Glomerular endothelial cell (primary cell): ENCODE results near the gene FRMPD3. TPM values are rescaled to one million over a fixed set of nuclear protein-coding genes. Genes with fewer than 3 reads are reported as not detected.
"Not testable (repeated sequence)": the region's sequence is repeated elsewhere in the genome, so short reads cannot be mapped to it uniquely, and the experiment has no call there.

Experiments used
- DNase-seq: peaks from one replicate; pipeline ENCODE4 v3.0.0-alpha.2; 2011; ENCODE audit warnings: low read depth, low spot score; ENCODE audit errors: extremely low read depth
- total RNA-seq: library from RNA; depleted of rRNA; stranded (reverse); fragments of >200 nt; gene quantifications from 2 replicates; pipeline ENCODE4 v1.2.3, GENCODE V29; 2015

FRMPD3 gene
- total RNA-seq: not detected in 2 replicates

DNA sequence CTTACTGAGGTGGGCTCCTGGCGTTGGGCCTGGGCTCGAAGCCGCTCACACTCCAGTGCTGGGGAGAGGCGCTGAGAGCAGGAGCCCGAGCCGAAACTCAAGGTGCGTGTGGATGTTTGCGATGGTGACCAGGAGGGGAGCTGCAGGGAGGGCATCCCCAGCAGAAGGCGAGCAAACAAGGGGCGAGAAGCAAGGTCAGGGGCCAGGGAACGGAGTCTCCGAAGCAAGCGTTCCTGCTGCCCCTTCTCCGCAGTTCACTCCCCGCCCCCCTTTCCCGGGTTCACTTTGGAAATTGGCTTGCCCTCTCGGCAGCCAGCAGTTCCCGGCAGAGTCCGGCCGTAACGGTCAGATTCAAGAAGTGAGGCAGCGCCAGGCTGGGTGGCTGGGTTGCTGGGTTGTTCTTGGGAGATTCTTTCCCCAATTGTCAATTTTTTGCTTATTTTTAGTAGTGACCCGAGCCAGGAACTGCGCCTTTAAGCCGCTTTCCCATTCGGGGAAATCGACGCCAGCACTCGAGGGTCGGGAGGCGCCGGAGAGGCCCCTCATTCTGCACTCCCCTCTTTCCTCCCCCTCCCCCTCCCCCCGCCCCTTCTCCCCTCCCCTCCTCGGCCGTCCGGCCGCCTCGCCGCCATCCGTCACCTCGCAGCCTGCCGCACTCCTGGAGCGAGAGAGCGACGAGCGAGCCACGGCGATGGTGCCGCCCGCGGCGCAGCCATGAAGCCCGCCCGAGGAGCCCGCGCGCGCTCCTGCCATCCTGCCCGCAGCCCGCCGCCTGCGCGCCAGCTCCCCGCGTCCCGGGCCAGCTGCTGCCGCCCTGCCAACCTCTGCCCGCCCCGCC is at the start of gene FRMPD3:
Gene FRMPD3 (plus strand): TSS at position 655 of the 838 bp plus-strand sequence. CDS start 76,937 bp downstream, outside the sequence.
- no peak for DNase-seq

DNA sequence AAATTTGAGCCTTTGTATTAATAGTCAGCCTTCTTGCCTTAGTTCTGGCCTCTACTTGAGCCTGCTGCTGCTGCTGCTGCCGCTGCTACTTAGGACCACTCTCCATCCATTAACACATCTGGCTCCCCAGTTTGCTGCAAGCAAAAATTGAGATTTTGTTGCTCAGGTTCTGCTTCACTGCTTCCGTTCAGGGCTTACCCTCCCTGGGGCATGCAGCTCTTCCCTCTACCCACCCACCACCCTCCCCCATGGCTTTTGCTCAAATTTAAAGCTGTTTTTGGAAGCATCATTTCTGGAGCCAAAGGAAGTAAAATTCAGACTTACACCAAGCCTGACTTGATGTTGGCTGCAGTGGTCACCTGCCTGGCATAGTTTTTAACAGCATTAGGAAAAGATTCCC is 28.9 kb upstream of the FRMPD3 start:
- no peak for DNase-seq

- no peak for DNase-seq
Measured at GRCh38 chrX:107421337-107421861, 28.1 kb upstream of the FRMPD3 start.

GRCh38 chrX:107429090-107429489 is 20.4 kb upstream of the FRMPD3 start:
- no peak for DNase-seq

GRCh38 chrX:107440187-107440586 is 9.3 kb upstream of the FRMPD3 start:
- no peak for DNase-seq

DNA sequence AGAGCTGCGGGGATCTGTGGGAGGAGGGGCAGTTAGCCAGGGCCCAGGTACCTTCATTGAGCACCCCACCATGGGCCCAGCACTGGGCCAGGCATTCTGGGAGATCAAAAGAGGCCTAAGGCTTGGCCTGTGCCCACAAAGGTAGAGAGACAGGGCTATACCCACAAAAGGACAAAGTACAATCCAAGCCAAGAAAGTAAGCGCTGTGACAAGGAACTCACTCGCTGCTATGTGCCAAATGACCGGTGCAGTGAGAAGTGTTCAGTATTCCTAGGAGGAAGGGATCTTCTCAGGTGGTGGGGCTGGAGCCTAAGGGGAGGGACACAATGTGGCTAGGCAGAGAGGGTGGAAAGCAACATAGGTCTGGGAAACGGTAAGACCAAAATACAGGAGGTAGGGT is 8.8 kb upstream of the FRMPD3 start:
- no peak for DNase-seq

DNA sequence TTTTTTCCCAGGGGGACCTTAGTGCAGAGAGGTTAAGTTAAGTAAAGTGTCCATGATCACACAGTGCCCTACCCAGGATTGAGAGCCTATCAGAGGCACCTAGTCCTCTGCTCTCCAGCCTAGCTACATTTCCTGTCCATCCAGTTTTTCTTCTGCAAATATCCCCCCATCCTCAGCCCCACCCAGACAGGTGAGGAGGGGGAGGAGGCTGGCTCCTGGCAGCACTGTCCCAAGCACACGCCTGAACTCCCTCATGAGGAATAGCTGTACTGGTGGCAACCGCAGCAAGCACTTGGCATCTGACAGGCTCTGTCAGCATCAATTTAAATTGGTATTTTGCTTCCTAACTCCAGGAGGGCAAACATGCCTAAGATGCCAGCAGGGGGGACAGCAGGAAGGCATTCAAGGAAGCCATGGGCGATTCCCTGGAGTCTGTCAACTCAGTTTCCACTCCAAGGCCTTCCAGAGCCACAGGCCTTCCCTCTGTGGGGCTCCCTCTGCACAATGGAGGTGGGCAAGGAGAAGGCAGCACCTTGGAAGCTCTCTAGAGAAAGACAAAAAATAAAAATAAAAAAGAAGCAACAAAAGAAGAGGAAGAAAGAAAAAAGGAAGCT is 6.4 kb upstream of the FRMPD3 start:
- DNase-seq: no peak

DNA sequence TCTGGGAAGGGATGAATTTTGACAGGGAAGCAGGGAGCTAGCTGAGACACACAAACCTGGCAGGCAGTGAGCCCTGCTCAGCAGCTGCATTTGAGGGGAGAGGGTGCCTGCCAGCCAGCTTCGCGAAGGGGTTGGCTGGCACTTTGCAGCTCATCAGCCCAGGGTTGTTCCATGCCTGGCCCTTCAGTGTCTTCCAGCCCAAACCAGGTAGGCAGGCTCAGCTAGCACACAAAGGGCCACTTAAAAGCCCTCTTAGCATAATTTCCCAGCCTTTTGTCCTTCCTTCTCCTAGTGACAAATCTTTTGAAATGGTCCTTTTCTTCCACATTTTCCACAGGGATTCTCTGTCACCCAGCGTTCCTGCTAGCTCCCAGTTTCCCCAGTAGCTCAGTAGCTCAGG is 4.3 kb upstream of the FRMPD3 start:
- DNase-seq: no peak

- DNase-seq: no peak
Measured at GRCh38 chrX:107445631-107446030, 3.8 kb upstream of the FRMPD3 start.

- DNase-seq: no peak
Measured at GRCh38 chrX:107447642-107448041, 1.8 kb upstream of the FRMPD3 start.

DNA sequence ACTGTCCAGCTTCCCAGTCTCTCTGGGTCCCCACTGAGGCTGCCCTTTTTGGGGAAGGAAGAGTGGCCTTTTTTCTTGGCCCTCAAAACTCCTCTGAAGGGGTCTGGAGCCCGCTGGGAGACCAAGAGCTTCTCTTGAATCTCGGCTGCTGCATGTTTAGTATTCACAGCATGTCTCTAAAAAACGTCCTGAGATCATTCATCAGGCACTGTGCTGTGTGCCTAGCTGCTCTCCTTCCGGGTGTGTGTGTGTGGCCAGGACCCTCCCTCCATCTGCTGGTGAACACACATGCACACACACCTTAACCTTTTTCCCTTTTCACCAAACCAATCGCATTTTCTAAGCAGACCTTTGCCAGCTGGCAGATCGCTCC is 841 bp upstream of the FRMPD3 start:
- DNase-seq: no peak

GRCh38 chrX:107450823-107451509 is 1.5 kb downstream of the FRMPD3 start:
- DNase-seq: no peak

DNA sequence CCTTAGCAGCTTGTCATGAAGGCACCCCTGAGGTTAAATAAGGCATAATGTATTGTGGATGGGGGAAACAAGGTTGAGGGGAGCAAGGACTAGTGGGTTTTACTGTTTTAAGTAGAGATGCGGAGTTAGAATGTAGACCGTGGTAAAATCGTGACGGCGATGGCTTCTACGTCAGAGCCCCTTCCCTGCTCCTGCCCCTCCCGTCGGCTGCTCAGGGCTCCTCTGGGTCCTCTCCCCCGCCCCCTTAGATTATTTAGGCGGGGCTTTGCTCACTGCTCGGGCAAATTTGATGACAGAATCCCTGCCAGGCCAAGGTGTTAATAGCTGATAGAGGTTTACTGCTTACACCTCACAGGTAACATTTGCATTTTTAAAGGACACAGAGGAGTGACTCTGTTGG is 2.3 kb downstream of the FRMPD3 start:
- no peak for DNase-seq

GRCh38 chrX:107452581-107452980 is 3.1 kb downstream of the FRMPD3 start:
- no peak for DNase-seq

GRCh38 chrX:107454302-107454701 is 4.8 kb downstream of the FRMPD3 start:
- DNase-seq: no peak

DNA sequence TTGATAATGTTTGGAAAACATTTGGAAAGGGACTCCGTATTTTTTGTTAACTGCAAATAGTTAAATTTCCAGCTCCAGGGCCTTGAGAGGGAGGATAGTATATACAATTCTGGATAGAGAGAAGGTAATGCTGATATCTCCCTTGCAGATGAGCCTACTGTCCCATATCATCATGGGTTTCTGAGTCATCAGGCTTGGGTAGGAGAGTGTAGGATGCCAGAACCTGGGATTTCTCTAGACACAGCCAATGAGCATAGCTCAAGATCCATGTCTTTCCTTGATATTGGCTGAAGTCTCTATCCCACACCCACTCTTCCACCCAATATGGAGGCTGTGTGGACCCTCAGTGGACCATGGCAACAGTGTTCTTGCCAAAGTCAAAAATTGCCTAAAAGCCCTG is 7.8 kb downstream of the FRMPD3 start:
- DNase-seq: no peak

- no peak for DNase-seq
Measured at GRCh38 chrX:107465932-107466620, 16.6 kb downstream of the FRMPD3 start.

DNA sequence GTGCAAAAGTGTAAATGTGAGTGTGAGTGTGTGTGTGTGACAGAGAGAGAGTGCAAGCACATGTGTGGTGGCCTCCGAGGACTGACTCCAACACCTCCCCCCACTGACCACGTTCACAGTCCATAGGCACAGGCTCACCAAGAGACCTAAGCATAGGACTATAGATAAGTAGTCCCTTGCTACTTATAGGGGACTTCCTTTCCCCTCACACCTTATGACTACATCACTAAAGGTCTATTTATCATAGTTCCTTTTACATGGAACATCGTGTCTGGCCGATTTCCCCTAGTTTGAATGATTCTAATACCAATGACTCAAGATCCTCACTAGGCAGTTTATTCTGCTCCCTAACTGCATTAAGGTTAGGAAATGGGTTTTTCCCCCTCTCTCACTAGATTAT is 17.8 kb downstream of the FRMPD3 start:
- DNase-seq: no peak

- DNase-seq: no peak
Measured at GRCh38 chrX:107470198-107470597, 20.7 kb downstream of the FRMPD3 start.

GRCh38 chrX:107470971-107471370 is 21.5 kb downstream of the FRMPD3 start:
- DNase-seq: no peak

DNA sequence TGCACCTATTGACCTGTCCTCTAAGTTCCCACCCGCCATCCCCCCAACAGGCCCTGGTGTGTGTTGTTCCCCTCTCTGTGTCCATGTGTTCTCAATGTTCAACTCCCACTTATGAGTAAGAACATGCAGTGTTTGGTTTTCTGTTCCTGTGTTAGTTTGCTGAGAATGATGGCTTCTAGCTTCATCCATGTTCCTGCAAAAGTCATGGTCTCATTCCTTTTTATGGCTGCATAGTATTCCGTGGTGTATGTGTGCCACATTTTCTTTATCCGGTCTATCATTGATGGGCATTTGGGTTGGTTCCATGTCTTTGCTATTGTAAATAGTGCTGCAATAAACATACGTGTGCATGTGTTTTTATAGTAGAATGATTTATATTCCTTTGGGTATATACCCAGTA is 22.0 kb downstream of the FRMPD3 start:
- not testable (repeated sequence) for DNase-seq
